ENCODE data around the gene ADAR. TPM values are rescaled to one million over a fixed set of nuclear protein-coding genes. Genes with fewer than 3 reads are reported as not detected.

The ADAR gene
- total and polyA plus RNA-seq, 8 donors: 23.6 to 173 (median 57.7) TPM

DNA sequence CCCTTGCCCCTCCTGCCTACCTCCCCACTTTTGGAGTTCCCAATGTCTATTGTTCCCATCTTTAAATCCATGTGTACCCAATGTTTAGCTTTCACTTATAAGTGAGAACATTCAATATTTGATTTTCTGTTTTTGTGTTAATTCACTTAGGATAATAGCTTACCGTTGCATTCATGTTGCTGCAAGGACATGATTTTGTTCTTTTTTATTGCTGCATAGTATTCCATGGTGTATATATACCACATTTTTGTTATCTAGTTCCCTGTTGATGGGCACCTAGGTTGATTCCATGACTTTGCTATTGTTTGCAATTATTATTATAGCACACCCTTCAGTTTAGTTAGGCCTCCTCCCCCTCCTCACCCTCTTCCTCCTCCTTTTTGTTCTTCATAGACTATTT is 33.5 kb upstream of the ADAR start:
- TF ChIP-seq EP300 (IDR thresholded peaks at IDR 0.05) (no peak), CTCF (IDR thresholded peaks at IDR 0.05) (no peak), POLR2AphosphoS5 (IDR thresholded peaks at IDR 0.05) (no peak), POLR2A (IDR thresholded peaks at IDR 0.05) (no peak)
- peaks cover 0 to 8% (median 0%) of the 10 kb centered on the region in 3 donors for H3K27me3 ChIP-seq
- H3K4me1 ChIP-seq: no peaks in the 10 kb centered on the region
- 77 to 95% (median 87%) methylated on average over 1 of the region's 1 CpG for WGBS, 5 donors
- DNase-seq: no peak
- no peaks in the 10 kb centered on the region for H3K36me3 ChIP-seq
- peaks cover 0 to 7% (median 5%) of the 10 kb centered on the region in 4 donors for H3K9me3 ChIP-seq
- intact Hi-C loops (cut with DNase I; ENCODE audit: low total_unique reads): no loop called here
- no peak overlapping the region for H3K27ac ChIP-seq
- no peak overlapping the region for H3K4me3 ChIP-seq

- no peak for DNase-seq
- H3K4me1 ChIP-seq: no peaks in the 10 kb centered on the region
- peaks cover 0 to 25% (median 0%) of the 10 kb centered on the region in 3 donors for H3K27me3 ChIP-seq
- peaks cover 0 to 7% (median 5%) of the 10 kb centered on the region in 4 donors for H3K9me3 ChIP-seq
- intact Hi-C loops (cut with DNase I; ENCODE audit: low total_unique reads): no loop called here
- no peak overlapping the region for H3K27ac ChIP-seq
- H3K4me3 ChIP-seq: no peak overlapping the region
- H3K36me3 ChIP-seq: no peaks in the 10 kb centered on the region
- TF ChIP-seq CTCF (IDR thresholded peaks at IDR 0.05): no peak
- no peak for TF ChIP-seq EP300 (IDR thresholded peaks at IDR 0.05)
- no peak for TF ChIP-seq POLR2AphosphoS5 (IDR thresholded peaks at IDR 0.05)
- TF ChIP-seq POLR2A (IDR thresholded peaks at IDR 0.05): no peak
Observed at GRCh38 chr1:154639876-154640275, 31.9 kb upstream of the ADAR start.

DNA sequence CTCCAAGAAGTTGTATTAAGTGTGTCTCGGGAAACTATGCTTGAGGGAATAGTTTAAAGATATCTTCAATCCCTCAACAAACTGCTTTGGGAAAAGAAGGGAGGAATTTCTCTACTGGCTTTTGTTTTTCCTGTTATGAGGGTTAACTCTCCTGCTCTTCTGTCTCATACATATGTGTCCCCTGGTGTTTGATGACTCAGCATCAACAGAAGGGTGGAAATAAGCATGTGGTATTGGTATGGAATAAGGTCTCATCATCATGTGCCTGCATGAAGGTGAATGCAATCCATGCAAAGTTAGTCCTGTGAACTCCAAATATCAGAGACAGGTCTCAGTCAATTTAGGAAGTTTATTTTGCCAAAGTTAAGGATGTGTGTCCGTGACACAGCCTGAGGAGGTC is 27.2 kb upstream of the ADAR start:
- DNase-seq: no peak
- no peak for TF ChIP-seq EP300 (IDR thresholded peaks at IDR 0.05)
- no peak for TF ChIP-seq POLR2AphosphoS5 (IDR thresholded peaks at IDR 0.05)
- TF ChIP-seq CTCF (IDR thresholded peaks at IDR 0.05): no peak
- TF ChIP-seq POLR2A (IDR thresholded peaks at IDR 0.05): no peak
- 48 to 58% (median 52%) methylated on average over 2 of the region's 2 CpGs for WGBS, 5 donors
- no peaks in the 10 kb centered on the region for H3K36me3 ChIP-seq
- H3K27ac ChIP-seq: no peak overlapping the region
- H3K4me3 ChIP-seq: no peak overlapping the region
- H3K27me3 ChIP-seq: peaks cover 0 to 30% (median 0%) of the 10 kb centered on the region in 3 donors
- no peaks in the 10 kb centered on the region for H3K4me1 ChIP-seq
- intact Hi-C loops (cut with DNase I; ENCODE audit: low total_unique reads): no loop called here
- H3K9me3 ChIP-seq: peaks cover 0 to 7% (median 5%) of the 10 kb centered on the region in 4 donors

GRCh38 chr1:154629675-154630073 is 21.7 kb upstream of the ADAR start:
- intact Hi-C loops (cut with DNase I; ENCODE audit: low total_unique reads): no loop called here

More at GRCh38 chr1:154629675-154630073, 21.7 kb upstream of the ADAR start:
- H3K36me3 ChIP-seq: peaks cover 0 to 3% (median 0%) of the 10 kb centered on the region in 4 donors
- no peak for TF ChIP-seq CTCF (IDR thresholded peaks at IDR 0.05)
- TF ChIP-seq EP300 (IDR thresholded peaks at IDR 0.05): no peak
- no peak for TF ChIP-seq POLR2AphosphoS5 (IDR thresholded peaks at IDR 0.05)
- TF ChIP-seq POLR2A (IDR thresholded peaks at IDR 0.05): no peak
- no peak for DNase-seq
- no peak overlapping the region for H3K27ac ChIP-seq
- H3K27me3 ChIP-seq: peaks cover 0 to 5% (median 0%) of the 10 kb centered on the region in 3 donors
- 0% methylated on average over 1 of the region's 1 CpG; no CpG with 5 or more reads in 2 of the 5 donors for WGBS, 5 donors
- peaks cover 7 to 28% (median 19%) of the 10 kb centered on the region in 4 donors for H3K4me1 ChIP-seq
- H3K4me3 ChIP-seq: no peak overlapping the region
- H3K9me3 ChIP-seq: peaks cover 0 to 4% (median 0%) of the 10 kb centered on the region in 4 donors

Data from stomach (tissue), 9 donors.